DND-41 (cell line): Measurements from ENCODE around the gene TTC16.

ENCODE experiments used
- ATAC-seq: fragments of 200-7000 bp; cut with Tn5 transposase; 3 replicates; pipeline ENCODE4 v1.9.1; 2021; ENCODE audit warnings: low read depth; ENCODE audit not compliant: insufficient read depth
- DNase-seq: peaks from one replicate; pipeline ENCODE4 v3.0.0-alpha.2; 2020
- H2AFZ ChIP-seq: 2 replicates; pipeline ENCODE4 v1.6.0; 2012; ENCODE audit warnings: low read depth, low read length
- H3K27ac ChIP-seq: 2 replicates; pipeline ENCODE4 v1.5.1; 2012; ENCODE audit warnings: low read length, inconsistent platforms
- H3K27me3 ChIP-seq: fragments of 200-600 bp; sonication (generic); 2 replicates; pipeline ENCODE4 v1.6.0; 2012; ENCODE audit warnings: low read length, mild to moderate bottlenecking, inconsistent platforms; ENCODE audit not compliant: insufficient read depth, poor library complexity
- H3K36me3 ChIP-seq: 2 replicates; pipeline ENCODE4 v1.5.1; 2012; ENCODE audit warnings: low read length, inconsistent platforms; ENCODE audit not compliant: insufficient read depth
- H3K4me1 ChIP-seq: 2 replicates; pipeline ENCODE4 v1.5.1; 2012; ENCODE audit warnings: mild to moderate bottlenecking, low read length; ENCODE audit not compliant: insufficient read depth
- H3K4me2 ChIP-seq: 2 replicates; pipeline ENCODE4 v1.6.0; 2012; ENCODE audit warnings: mild to moderate bottlenecking, moderate library complexity, low read length, inconsistent platforms; ENCODE audit not compliant: insufficient read depth
- H3K4me3 ChIP-seq, 2 experiments: fragments of 200-600 bp in 1 of 2; shearing (Covaris generic) in 1 of 2; 2 replicates each; pipeline ENCODE4 v1.5.1; 2012 to 2016; ENCODE audit warnings: inconsistent platforms in 2 of 2, low read length in 2 of 2, mild to moderate bottlenecking in 2 of 2, low read depth in 1 of 2, moderate library complexity in 1 of 2
- H3K79me2 ChIP-seq: 2 replicates; pipeline ENCODE4 v1.6.0; 2012; ENCODE audit warnings: low read length, inconsistent platforms; ENCODE audit not compliant: insufficient read depth
- H3K9ac ChIP-seq: 2 replicates; pipeline ENCODE4 v1.6.0; 2012; ENCODE audit warnings: low read depth, mild to moderate bottlenecking, inconsistent platforms, low read length, moderate library complexity
- H3K9me3 ChIP-seq: 2 replicates; pipeline ENCODE4 v1.5.1; 2012; ENCODE audit warnings: low read length, moderate library complexity, mild to moderate bottlenecking, inconsistent platforms; ENCODE audit not compliant: insufficient read depth, severe bottlenecking
- H4K20me1 ChIP-seq: 2 replicates; pipeline ENCODE4 v1.6.0; 2012; ENCODE audit warnings: low read length; ENCODE audit not compliant: insufficient read depth
- CTCF ChIP-seq: IDR thresholded peaks from 2 replicates; pipeline ENCODE4 v1.5.1; 2012; ENCODE audit warnings: borderline replicate concordance, low read length, moderate library complexity, mild to moderate bottlenecking; ENCODE audit not compliant: poor library complexity, severe bottlenecking; ENCODE audit errors: extremely low read depth
- EZH2 ChIP-seq: IDR thresholded peaks from 3 replicates; pipeline ENCODE4 v1.6.1; 2012; ENCODE audit warnings: borderline replicate concordance, low read depth, mild to moderate bottlenecking, moderate library complexity, low read length, inconsistent platforms; ENCODE audit not compliant: severe bottlenecking

TTC16 gene

GRCh38 chr9:127728808-127729207 is 12.9 kb downstream of the TTC16 start:
- no peaks in the 10 kb centered on the region for H3K9me3 ChIP-seq

GRCh38 chr9:127729522-127730256 is 13.8 kb downstream of the TTC16 start:
- peaks cover 12% of the 10 kb centered on the region; the same call in 1 of the 2 replicates for H3K36me3 ChIP-seq
- H4K20me1 ChIP-seq: 0 out of 2 replicates have a peak, but pooled peaks cover 4% of the 10 kb centered on the region
- no peak overlapping the region for H3K9ac ChIP-seq
- no peak for ATAC-seq
- H3K4me3 ChIP-seq: no peak overlapping the region
- no peaks in the 10 kb centered on the region for H3K9me3 ChIP-seq
- H3K79me2 ChIP-seq: 0 out of 2 replicates have a peak, but pooled peaks cover 2% of the 10 kb centered on the region
- TF ChIP-seq CTCF (no peak), EZH2 (no peak)
- H3K4me1 ChIP-seq: peaks cover 12% of the 10 kb centered on the region
- no peak for DNase-seq
- no peak overlapping the region for H3K4me2 ChIP-seq
- H3K27ac ChIP-seq: no peak overlapping the region
- H3K27me3 ChIP-seq: no peaks in the 10 kb centered on the region
- H2AFZ ChIP-seq: no peak overlapping the region

More at GRCh38 chr9:127728808-127729207, 12.9 kb downstream of the TTC16 start:
- H3K36me3 ChIP-seq: peaks cover 12% of the 10 kb centered on the region; the same call in 1 of the 2 replicates
- H3K4me1 ChIP-seq: peaks cover 5% of the 10 kb centered on the region
- DNase-seq (no peak), ATAC-seq (no peak)
- H2AFZ ChIP-seq: no peak overlapping the region
- H3K79me2 ChIP-seq: no peaks in the 10 kb centered on the region
- H3K27me3 ChIP-seq: no peaks in the 10 kb centered on the region
- H3K4me2 ChIP-seq: no peak overlapping the region
- 0 out of 2 replicates have a peak, but pooled peaks cover 4% of the 10 kb centered on the region for H4K20me1 ChIP-seq
- no peak overlapping the region for H3K27ac ChIP-seq
- no peak overlapping the region for H3K9ac ChIP-seq
- no peak overlapping the region for H3K4me3 ChIP-seq
- TF ChIP-seq EZH2 (no peak), CTCF (no peak)

GRCh38 chr9:127730262-127730661 is 14.4 kb downstream of the TTC16 start:
- TF ChIP-seq CTCF (no peak), EZH2 (no peak)
- H3K27ac ChIP-seq: no peak overlapping the region

More at GRCh38 chr9:127730262-127730661, 14.4 kb downstream of the TTC16 start:
- H3K4me2 ChIP-seq: no peak overlapping the region
- H3K9ac ChIP-seq: no peak overlapping the region
- H3K79me2 ChIP-seq: 0 out of 2 replicates have a peak, but pooled peaks cover 2% of the 10 kb centered on the region
- DNase-seq (no peak), ATAC-seq (no peak)
- H4K20me1 ChIP-seq: 0 out of 2 replicates have a peak, but pooled peaks cover 4% of the 10 kb centered on the region
- no peak overlapping the region for H3K4me3 ChIP-seq
- no peaks in the 10 kb centered on the region for H3K9me3 ChIP-seq
- H3K36me3 ChIP-seq: peaks cover 12% of the 10 kb centered on the region; the same call in 1 of the 2 replicates
- H3K27me3 ChIP-seq: no peaks in the 10 kb centered on the region
- H2AFZ ChIP-seq: no peak overlapping the region
- H3K4me1 ChIP-seq: peaks cover 12% of the 10 kb centered on the region
